SHP77 (cell line): ENCODE results near the gene PKP4.

Experiments
- DNase-seq, 2 experiments: peaks; one replicate each; lab custom pipeline; 2025; lab: John Stamatoyannopoulos, UW

PKP4 gene

DNA sequence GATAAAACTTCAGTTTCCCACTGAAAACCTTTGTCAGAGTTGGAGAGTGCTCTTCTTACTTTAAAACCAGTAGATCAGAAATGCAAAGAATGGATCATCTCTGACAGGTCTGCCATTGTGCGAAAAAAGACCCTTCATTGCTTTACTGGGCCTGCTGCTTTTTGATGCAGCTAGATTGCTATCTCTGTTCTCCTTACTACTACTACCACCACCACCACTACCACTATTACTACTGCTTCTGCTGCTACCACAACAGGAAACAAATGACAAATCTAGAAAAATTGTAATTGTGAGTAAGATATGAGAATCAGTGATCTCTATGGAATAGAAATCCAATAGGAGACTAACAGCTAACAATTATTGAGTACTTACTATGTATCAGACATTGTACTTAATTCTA is 85.8 kb downstream of the PKP4 start:
- no peak for DNase-seq

DNA sequence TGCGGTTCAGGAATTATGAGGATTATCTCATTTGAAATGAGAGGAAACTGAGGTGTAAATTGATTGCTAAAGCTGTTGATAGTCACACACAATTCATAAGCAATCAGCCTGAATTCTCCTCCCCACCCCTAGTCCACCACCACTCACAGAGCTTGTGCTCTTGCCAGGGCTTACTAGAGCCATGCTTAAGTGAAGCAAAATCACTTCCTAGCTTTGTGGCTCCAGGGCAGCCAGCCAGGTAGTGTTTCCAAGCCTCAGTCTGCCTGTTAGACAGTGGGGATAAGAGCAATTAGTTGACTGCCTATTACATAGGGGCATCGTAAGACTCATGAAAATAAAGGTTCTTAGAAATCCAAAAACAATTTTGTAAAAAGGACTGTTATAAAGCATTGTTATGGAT is 87.2 kb downstream of the PKP4 start:
- DNase-seq, result no peak

DNA sequence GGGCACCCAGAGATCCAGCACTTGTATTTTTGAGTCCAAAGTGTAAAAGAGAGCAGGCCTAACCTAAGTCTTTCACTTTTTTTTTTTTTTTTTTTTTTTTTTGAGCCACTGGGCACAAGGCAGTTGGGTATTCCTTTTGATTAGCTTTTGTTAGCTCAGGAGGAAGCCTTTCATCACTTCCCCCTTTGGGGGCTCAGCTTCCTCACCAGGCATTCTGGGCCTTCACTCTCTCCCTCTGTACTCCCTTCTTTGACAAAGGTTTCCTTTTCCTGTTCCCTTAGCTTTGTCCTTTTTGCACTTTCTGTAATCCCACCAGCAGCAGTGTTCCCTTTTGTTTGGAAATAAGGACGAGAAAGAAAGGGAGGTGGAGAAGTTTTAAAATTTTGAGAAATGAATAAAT is 88.2 kb downstream of the PKP4 start:
- DNase-seq, result no peak

DNA sequence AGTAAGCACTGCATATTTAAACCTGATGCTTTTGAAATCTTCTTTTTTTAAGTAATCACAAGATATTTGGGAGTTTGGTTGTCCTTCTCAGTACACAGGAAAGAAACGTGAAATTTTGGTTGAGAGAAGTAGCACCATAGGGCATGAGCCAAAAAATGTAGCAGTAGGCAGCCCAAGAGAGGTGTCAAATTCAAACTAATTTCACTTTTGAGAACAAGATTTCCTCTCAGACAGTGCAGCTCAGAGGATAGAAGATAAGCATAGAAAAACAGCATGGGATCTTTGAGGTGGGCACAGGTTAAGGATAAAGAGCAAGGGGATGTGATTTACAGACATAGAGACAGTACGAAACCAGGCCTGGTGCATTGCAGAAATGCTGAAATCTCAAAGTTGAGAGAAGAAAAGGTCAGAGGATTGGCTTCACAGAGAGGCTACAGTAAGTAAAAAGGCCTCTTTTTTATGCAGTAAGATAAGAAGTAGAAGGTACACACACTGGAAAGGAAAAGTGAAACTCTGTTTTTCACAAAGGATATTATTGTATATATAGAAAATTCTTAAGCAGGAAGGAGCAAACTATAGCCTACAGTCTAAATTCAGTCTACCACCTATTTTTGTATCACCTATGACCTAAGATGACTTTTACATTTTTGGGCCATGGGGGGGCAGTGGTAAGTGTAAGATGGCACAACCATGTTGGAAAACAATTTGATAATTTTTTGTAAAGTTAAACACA is 89.8 kb downstream of the PKP4 start:
- no peak for DNase-seq

DNA sequence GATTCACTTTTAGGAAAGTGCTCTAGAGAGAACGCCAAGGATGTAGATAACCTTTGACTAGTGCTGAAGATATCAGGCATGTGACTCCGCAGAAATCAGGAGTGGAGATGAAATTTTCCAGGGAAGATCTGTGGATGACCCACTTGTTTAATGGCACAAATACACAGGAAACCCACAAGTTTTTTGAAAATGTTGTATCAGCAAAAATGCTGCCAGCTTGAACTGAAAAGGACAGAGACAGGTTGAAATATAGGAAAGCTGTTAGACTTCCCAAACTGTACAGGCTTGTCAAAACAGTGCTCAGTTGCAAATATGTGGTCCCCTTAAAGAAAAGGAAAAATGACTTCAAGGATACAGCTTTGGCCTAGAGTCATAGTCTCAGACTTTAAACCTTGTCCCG is 96.5 kb downstream of the PKP4 start:
- DNase-seq, result no peak

DNA sequence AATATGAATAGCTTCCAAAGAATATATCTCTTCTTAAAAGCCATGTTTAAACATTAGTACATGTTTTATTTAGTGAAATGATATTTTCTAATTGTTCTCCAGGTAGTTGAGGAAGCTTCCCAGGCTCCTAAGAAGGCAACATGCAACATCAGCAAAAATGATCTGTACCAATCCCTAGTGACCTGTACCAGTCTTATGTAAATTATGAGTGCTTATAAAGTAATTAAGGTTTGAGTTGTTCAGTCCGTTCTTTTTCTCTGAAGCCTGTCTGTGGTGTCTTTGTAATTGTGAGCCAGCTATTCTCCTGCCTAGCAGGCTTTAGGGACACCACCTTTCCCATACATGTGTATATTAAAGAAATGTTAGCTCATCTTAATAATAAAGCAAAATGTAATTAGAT is 98.2 kb downstream of the PKP4 start:
- no peak for DNase-seq

DNA sequence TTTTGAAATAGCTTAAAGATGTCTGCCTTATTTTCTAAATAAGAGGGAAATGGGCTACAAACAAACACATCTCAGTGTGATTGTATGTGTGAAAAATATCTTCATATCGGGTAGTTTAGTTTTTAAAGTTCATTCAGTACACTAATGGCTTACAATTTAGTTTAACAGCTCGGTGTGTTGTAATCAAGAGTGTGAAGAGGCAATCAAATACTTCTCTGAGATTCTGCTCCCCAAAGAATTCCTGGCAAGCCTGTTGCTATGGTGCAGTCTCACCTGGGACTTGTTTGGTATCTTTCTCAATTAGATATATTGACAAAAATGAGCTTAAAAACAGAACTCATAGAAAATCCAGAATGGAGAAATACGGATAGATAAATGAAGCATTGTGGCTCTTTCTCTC is 99.4 kb downstream of the PKP4 start:
- DNase-seq, result no peak

DNA sequence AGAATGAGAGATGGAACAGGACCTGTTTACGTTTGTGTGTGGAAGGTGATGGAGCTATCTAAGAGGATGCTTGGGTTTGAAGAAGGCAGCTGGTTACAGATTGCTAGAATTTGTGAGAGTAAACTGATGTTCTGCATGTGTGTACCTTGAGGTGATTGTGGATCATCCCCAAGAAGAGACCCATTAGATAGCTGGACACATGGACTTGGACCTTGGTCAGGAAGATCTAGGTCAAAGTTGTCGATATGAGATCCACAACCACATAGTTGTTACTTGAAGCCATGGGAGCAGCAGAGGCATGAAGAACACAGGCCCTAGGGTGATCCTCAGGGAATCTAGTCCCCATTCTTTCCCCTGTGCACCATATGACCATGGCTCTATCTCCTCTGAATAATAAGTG is 101.0 kb downstream of the PKP4 start:
- no peak for DNase-seq

DNA sequence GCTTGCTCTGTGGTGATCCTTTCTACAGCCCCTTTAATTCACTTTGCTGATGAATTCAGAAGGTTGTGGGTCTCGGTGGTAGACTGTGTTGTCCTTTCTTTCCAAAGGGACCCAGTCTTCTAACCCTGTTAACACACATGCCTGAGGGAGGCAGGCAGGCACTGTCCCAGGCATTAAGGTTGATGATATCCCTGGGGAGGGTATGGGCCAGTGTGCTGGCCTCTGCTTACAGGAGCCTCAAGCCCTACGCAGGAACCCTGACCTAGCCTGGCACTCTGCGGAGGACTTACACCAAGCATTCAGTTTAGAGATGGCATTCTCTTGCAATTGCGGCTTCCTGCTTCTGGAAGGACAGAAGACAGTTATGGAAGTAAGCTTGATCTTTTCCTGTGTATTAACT is 102.5 kb downstream of the PKP4 start:
- DNase-seq, result no peak

DNA sequence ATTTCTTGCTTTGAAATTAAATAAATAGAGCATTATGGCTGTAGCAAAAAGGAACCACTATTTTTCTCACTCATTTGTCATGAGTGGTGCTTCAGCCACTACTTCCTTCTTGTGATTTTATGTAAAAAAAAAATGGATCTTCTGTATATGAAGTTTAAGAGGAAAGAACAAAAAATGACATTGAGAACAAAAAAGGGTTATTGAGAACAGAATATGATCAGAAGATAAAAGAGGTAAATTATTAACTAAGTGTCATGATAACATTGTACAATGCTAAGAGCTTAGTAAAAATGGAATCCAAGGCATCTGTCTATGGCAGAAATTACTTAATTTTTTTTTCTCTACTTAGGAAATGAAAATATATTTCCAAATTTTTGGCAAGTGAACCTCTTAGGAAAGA is 103.5 kb downstream of the PKP4 start:
- DNase-seq, result no peak

DNA sequence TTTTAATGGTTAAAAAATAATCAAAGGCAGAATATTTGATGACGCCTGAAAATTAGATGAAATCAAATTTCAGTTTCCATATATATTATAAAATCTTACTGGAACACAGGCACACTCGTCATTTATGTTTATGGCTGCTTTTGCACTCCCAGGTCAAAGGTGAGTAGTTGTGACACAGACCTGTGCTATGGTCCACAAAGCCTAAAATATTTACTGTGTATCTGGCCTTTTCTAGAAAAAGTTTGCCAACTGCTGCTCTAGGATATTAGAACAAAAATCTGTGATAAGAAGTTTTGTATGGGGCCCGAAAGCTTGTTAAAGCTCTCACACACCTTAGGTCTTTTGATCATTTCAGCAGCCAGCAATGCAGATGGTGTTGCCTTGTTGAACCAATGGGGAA is 104.3 kb downstream of the PKP4 start:
- DNase-seq, result no peak

DNA sequence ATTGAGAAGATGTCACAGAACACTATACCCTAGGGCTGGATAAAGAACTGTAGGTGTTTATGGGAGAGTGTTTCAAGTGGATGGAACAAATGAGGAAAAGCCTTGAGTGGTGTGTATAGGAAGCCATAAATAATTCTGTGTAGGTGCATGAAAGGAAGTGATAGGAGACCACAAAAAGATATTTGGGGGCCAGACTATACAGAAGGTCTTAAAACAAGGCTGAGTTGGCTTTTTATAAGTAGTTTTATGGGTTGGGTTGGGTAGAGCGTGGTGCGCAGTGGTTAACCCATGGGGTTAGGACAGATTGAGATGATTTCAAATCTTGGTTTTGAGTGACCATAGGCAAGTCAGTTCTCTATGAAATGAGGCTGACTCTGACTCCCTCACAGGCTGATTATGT is 110.5 kb downstream of the PKP4 start:
- no peak for DNase-seq

DNA sequence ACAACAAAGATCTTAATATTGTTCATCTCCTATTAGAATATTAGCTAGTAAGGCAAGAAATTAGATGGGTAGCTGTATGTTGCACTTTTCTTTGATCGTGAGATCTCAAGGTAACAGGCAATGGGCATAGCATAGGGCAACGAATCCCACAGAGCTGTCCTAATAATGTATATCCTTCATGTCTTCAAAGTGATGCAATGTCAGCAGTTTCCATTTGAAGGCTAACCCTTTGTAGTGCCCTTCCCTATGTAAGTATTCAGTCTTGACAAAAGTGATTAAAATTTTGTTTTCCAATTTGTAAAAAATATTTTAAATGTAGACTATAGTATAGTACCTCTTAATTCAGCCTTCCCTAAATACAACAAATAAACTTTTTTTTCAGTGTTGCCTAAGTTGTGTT is 112.5 kb downstream of the PKP4 start:
- no peak for DNase-seq

DNA sequence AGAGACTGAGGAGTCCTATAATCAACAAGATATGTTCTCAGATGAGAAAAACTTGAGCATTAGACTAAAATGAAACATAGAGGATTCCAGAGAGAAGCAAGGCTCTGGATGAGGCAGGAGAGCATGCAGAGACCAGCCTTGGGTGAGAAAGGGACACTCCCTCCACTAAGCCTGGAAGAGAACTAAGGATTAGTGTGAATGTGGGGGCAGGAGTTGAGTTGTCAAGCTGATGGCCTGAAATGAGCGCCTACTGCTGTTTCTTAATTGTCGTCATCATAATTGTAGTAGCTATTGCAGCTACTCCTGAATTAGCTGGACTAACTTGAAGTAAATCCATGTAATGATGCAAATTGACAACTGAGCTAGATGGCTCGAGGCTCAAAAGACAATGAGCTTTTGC is 114.1 kb downstream of the PKP4 start:
- DNase-seq, result no peak

DNA sequence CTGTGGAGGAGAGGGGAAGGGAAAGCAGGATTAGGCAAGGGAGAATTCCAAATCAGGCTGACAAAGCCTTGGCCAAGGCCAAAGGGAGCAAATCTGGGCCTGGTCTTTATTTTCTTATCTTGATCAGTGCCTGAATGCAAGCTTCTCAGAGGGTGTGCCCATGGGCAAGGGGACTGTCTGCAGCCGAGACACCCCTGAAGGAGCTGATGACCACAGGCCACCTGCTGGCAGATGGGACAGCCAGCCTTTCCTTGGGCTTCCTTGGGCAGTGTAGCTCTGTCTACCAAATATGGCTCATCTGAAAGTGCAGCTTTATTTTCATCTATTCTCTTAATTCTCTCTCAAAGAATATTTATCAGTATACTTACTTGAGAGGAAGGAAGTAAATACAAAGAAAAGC is 117.0 kb downstream of the PKP4 start:
- DNase-seq, result no peak

DNA sequence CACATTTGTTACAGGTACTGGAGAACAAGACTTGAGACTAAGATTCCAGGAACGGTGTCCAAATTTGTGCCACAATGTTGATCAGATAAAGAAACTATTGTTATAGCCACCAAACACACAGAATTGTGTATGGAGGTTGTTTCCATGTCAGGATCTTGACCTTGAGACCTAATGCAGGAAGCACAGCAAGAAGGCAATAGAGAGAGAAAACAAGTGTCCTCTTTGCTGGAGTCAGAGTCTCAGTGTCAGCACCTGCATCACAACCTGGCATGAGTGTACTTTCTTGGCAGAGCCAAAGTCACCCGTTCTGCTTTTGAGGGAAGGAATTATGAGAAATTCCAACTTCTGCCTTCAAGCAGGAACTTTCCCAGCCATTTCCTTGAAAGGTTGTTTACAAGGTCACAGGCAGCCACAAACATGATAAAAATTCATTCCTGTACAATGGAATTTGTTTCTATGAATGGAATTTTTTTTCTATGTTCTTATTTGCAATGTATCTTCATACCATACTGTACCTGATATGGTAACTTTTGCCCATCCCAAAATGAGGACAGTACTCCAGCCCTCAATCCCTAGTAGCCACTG is 118.4 kb downstream of the PKP4 start:
- no peak for DNase-seq

DNA sequence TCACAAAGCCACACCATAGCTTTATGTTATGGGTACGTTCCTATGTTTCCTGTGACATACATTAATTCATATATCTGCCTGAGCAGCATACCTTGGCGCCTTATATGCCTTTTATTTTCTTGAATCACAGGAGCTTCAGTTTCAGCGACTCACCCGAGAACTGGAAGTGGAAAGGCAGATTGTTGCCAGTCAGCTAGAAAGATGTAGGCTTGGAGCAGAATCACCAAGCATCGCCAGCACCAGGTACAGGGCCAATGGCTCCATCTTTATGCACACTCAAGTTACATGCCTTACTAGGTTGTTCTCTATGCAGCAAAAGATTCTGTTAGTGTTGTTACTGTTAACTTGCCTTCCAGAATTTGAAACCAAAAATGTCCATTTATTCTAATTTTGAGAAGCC is 120.4 kb downstream of the PKP4 start:
- DNase-seq, result no peak

DNA sequence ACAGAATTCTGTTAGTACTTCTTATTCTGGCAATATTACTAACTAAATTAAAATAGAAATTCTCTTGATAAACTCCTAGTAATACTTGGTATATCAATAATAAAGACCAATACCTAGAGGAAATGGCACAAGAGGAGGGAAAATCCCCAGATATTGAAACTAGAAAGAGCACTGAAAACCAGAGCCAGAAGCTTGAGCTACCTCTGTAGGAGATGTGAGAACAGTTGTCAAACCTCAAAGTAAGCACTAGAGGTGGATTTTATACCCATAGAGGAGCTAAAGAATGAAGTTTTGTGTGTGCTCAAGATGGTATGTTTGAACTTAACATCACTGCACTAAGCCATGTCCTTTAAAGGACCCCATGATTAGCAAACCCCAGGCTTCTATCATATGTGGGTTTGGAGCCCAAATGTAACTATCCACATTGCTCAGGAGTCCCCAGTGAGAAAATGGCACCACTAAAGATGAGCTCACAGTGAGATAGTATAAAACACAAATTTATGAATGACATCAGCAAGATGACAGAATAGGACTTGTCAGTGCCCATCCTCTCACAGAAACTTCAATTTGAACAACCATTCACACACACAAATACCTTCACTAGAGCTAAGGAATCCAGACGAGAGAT is 122.1 kb downstream of the PKP4 start:
- no peak for DNase-seq

DNA sequence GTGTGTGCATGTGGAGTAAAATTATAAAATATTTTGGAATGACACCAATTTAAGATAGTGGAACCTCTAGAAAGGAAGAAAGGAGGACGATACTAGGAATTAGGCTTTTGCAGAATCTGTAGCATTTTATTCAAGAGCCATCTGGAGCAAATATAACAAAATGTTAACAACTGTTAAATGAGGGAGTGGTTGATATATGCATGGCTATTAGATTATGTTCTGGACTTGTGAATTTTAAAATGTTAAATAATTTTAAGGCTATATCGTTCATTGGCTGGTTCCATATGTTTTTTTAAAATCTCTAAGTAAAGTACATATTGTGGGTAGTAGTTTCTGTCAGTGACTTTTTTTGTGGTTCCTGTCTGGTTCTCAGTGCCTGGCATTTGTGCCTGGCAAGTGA is 123.2 kb downstream of the PKP4 start:
- no peak for DNase-seq

DNA sequence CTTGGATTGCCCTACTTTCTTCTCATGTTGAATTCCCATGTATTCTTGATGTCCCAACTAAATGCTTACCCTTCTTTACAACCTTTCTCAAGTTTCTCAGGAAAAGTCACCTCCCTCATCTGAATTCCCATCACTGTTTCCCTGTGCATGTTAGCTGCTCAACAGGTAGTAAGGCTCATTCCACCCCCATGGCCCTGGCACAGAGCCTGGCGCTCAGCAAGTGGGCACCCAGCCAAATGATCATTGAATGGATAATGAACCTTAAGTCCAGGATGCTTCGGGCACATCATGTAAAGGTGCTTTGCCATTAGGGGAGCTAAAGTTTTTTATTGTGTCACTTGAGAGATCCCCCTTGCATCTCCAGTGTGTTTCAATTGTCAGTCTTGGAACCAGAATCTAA is 124.0 kb downstream of the PKP4 start:
- no peak for DNase-seq

DNA sequence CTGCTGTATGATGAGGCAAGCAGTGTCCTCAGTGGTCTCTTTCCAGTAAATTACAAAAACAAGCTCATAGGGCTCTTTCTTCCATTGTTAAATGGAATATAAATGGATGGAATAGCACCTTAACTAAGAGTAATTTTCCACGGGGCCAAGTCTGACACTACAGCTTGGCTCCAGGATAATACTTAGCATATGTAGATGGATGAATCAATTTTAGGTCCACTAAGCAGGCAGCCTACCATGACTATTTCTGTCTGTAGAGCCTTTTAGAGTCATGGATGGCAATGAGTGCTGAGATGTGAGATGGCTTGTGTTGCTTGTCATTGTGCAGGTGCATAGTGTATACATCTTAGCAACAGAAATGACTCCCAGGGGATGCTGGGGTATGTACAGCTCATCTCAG is 125.9 kb downstream of the PKP4 start:
- no peak for DNase-seq

DNA sequence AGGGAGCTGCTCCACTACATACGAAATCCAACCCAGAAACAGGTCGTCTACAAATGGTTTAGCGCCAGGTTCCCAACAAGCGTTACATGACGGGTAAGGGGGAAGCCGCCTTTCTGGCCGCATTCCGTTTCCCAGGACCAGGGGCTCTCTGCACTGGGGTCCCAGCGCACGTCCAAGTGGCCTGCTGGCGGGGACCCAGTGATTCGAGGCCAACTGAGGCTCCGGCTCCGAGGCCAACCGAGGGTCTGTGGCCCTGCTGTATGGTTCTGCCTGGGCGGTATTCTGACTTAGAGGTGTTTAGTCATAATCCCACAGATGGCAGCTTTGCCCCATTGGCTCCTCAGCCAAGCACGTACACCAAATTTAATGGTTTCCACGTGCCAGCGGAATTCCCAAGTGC is 127.2 kb downstream of the PKP4 start:
- DNase-seq, result no peak

DNA sequence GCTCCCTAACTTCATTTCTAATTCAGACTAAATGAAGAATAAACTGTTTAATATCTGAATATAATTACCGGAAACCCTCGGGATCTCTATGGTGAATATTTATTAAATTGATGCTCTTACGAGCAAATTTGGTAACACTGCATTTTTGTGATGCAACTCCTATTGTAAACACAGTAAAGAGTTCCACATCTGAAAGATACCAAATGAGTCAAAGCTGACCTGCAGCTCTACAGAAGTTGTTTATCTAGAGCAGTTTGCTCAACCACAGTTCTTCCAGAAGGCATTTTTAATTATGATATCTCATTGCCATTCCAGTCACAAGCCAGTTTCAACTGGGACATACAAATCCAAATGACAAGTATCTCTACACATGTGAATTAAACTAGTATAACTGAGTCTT is 129.7 kb downstream of the PKP4 start:
- no peak for DNase-seq

DNA sequence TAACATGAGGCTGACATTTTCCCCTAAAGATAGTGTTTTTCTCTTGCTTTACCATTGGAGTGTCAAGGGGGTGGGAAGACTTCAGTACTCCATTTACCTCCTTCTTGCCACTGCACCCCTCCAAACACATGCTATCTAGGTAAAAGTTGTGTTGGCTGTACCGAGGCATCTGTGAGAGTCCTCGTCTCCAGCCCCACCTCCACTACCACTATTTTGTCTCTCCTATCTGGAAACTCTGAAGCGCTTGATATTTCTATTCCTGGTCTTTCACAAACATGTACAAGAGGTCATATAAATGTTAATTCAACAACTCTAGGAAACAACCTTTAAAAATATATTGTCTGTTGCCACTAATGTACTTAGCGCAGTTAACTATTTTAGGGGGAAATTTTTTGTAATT is 132.6 kb downstream of the PKP4 start:
- no peak for DNase-seq
